HG02678 (cell line): ENCODE data around the gene PDIA5.

Experiments used
- ATAC-seq: cut with Tn5 transposase; IDR thresholded peaks from one replicate; pipeline ENCODE4 v1.9.1; 2021; ENCODE audit warnings: mild to moderate bottlenecking, moderate library complexity; ENCODE audit not compliant: unreplicated experiment

PDIA5 gene

DNA sequence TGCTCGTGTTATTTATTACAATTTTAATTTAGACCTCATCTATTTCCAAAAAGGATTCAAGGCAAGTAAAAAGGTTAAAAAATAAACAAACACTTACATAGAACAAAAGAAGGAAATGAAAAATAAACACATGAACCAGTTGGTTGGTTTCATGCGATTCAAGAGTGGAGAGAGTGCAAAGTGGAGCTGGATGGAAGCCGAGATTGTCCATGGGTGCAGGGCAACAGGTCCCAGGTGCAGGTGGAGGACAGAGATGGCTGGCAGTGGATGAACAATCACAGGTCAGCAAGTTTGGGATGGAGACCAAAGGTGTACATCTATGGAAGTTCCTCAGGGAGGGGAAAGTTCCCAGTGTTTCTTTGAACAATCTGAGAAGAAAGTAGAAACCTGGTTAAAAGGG lies 27.6 kb upstream of the PDIA5 start:
- no peak for ATAC-seq

DNA sequence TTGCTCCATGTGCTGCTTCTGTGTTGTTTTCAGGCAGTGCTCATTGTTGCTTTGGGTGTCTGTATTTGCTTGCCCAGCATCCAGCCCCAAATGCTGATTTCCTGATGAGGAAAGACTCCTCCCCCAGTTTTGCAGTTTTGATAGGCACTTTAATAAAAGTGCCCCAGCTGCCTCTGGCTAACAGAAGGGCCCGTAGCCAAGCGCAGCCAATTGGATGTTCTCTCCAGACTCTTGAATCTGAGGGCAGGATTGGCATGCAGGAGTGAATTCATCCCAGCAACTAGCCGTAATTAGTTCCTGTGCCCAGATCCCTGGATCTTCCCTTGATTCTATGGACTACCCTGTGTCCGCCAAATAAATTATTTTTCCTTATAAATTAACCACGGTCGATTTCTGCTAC lies 24.4 kb upstream of the PDIA5 start:
- ATAC-seq, result no peak

DNA sequence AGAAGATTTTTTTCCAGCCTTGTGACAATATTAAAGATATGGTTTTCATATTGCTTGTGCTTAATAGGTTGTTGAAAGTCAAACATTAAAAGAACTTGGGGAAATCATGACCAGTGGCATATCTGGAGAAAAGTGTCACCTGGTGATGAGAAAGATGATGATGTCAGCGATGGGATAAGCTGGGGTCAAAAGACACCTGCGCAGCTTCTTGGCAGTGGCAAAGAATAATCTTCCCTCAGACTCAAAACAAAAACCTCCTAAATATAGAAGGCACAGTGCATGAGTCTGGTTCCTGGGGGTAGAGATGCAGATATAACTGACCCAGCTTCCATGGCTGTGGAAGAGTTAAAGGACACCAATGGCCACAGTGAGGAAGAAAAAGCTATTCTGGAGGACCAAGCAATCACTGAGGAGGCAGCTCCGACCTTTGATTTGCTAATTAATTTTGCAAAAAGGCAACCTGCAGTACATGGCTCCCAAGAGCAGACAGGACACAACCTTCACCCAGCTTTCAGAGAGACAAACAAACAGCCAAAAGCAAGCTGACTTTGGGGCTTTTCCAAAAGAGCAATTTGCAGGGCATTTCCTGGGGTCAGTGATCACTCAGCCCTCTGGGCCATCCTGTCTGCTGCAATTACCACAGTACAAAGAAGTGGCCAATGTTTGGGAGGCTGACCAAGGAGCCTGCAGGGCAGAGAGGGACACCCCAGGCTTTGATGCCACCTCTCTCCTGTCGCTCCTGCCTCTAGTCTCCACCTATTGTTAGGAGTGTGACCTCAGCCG lies 21.7 kb upstream of the PDIA5 start:
- ATAC-seq, result no peak

DNA sequence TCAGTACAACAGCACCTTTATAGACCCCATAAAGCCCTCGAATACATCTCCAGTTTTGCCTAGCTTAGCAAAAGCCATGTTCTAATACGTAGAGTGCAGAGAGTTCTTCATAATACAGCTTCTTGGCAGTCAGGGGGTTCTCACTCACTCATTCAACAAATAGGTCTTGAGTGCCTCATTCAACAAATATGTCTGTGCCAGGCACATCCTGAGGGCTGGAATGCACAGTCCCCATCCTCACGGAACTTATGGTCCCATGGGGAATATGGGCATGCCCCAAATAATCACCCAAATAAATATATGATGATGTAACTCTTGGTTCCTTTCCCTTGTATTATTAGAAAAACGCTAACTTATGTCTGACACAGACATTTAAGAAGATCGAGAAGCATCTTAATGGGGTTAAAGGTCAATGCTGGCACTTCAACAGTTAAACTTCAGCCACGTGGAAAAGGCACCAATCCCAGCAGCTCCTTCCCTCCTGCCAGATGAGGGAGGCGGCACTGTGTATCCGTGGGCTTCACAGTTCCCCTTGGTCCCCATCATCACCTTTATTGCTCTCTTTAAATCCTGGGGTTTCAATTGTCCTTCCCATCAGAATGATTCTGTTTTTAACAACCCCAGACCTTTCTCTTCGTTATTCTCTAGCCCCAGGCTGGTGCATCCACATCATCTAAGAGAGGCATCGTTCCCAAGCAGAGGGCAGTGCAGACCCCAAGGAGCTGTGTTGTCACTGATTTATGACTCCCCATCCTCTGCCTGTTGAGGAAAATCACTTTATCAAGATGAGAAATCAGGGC lies 20.4 kb upstream of the PDIA5 start:
- no peak for ATAC-seq

DNA sequence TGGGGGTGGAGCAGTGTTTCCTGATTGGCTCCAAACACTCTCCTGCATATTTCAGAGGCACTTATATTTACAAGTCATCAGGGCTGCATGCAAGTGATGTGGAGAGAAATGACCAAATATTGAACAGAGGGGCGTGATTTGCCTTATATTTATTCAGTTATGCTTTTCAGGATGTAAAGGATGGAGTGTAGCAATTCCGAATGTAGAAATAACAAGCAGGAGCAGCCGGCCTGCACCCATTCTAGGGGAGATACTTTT lies 19.8 kb upstream of the PDIA5 start:
- ATAC-seq, result no peak

DNA sequence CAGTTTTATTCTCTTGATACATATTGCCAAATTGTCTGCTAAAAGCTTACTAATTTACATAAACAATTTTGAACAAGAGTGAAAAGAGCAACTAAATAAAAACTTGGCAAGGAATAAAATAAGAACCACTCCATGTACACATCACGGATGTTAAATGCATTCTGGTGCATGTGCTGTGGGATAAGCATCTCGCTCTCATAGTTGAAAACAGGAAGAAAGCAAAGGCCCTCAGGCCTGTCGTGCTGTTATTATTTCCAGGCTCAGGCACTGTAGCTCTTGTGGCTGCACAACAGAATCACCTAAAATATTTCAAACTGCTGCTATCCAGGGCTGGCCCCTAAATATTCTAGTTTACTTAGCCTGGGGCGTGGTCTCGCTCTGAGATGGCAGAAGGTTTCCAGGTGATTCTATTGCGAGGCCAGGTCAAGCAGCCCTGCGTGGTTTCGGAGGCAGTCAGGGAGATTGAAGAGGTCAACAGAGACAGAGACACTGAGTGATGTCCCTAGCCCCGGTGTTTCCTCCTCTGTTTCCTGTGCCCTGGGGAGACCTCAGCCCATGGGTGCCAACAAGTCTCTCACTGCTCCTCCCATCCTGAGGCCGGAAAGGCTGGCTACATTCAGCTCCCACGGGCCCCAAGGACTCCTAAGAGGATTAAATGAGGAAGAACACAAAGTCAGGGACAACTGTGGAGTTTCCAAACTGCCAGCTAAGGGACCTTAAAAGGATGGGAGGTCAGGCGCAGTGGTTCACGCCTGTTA lies 18.2 kb upstream of the PDIA5 start:
- ATAC-seq, result no peak

DNA sequence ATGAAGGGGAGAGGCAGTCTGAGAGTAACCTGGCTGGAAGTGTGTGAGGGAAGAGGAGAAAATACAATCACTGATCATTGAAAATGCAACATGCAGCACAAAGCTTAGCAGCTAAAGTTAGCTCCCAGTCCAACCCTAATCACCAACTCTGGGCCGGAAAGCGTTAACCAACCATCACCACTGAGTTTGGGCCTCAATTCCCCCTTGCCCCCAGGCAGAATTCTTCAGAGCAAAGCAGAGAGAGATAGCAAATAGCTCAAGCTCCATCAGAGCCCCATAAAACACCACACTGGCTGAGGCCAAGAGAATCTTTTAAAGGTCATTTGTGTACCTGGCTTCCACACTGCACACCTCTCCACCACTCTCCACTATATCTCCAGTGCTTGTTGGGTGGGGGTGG lies 16.2 kb upstream of the PDIA5 start:
- no peak for ATAC-seq

DNA sequence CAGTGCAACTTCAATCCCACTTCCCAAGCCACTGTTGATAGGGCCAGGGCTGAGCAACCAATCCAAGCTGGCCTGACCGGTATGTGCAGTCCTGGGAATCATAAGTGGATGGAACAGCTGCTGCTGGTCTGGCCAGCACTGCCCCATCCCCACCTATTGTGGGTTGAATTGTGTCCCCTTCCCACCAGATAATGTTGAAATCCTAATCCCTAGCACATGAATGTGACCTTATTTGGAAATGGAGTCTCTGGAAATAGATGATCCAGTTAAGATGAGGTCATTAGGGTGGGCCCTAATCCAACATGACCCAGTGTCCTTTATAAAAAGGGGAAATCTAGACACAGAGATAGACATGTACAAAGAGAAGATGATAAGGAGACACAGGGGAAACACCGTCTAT lies 13.7 kb upstream of the PDIA5 start:
- ATAC-seq, result no peak

DNA sequence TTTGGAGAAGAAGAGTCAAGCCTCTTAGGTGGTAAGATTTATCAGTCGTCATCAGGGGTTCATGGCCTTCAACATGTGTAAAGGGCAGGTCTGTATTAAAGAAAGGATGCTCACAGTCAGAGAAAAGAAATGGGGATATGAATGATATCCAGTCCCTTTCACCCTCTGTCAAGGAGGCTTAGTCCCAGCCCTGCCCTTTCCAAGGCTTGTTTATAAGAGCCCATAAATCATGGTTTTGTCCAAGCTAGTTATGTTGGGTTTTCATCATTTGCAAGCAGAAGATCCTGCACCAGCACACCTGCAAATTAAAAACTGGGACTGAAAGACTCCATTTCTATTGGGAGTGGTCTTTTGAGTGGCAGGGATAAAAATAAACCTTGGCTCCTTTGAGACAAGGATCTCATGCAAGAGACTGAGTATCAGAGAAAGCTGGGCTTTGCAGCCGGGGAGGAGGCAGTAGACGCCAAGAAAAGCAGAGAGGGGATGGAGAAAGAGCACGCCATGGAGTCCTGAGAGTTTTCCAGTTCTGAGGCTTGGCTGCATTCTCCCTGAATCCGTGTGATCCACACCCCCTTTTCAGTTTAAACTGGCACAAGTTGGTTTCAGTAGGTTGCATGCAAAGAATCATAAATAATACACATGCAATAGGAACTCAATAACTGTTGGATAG lies 12.6 kb upstream of the PDIA5 start:
- ATAC-seq, result no peak

DNA sequence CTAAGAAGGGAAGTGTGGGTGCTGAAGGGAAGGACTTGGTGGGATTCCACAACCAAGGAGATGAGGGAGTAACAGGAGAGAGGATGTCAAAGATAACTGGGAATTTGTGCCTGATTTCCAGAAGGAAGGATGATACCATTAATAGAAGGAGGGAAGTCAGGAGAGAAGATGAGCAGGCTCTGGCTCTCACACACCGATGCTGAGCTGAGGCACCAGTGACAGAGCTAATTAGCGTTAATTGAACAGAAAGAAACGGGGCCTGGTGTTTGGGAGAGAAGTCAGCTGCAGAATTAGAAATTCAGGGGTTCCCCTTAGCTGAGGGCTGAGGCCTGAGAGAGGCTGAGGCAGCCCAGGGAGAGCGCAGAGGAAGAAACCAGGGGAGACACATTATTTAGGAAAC lies 11.9 kb upstream of the PDIA5 start:
- ATAC-seq, result no peak

DNA sequence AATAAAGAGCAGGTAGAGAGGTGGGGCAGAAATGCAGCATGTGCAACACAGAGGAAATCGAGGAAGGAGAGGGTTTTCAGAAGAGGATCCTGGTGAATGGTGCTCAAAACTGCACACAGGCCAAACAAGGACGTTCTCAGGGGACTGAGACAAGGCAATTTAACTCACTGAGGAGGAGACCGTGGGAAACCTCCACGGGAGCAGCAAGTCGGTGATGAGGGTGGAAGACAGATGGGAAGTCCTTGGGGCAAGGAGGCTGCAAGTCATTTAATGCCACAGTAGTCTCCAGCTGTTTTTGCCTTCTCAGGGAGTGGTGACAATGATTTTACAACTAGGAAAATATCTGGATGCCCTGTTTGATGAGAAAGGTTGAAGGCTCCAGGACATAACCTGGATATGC lies 11.5 kb upstream of the PDIA5 start:
- ATAC-seq, result no peak

DNA sequence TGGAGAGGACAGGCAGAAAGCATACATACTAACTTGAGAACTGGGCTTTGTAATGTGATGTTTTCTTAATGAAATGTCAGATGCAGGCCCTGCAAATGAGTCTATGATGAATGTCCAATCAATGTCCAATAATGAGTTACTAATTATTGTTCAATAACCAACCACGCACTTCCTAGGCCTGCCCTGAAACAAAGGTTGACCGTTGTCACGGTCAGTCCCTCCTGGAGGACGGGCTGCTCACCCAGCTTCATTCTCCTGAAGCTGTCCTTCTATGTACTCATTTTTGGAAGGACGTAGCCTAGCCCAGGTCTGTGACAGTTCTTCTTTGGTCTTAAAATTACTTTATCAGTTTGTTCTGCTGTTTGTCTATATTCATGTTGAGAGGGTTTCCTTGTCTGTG lies 8.3 kb upstream of the PDIA5 start:
- ATAC-seq, result no peak

DNA sequence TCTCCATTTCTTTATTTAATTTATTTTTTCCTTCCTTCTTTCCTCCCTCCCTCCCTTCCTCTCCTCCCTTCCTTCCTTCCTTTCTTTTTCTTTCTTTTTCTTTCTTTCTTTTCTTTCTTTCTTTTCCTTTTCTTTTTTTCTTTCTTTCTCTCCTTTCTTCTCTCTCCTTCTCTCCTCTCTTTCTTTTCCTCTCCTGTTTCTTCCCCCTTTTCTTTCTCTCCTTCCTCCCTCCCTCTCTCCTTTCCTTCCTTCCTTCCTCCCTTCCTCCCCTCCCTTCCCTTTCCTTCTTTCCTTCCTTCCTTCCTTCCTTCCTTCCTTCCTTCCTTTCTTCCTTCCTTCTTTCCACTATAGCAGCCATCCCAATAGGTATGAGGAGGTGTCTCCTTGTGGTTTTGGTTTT lies 6.8 kb upstream of the PDIA5 start:
- ATAC-seq, result no peak

DNA sequence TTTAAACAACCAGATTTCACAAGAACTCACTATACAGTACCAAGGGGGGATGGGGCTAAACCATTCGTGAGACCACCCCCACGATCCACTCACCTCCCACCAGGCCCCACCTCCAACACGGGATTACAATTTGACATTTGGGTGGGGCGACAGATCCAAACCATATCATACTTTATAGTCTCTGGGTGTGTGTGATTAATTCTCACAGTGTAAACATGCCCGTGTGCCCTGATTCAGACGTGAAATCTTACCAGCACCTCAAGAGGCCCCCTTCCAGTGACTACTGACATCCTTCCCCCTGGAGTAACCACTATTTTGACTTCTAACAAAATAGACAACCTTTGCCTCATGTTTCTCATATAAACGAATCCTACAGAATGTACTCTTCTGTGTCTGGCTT lies 5.0 kb upstream of the PDIA5 start:
- no peak for ATAC-seq

DNA sequence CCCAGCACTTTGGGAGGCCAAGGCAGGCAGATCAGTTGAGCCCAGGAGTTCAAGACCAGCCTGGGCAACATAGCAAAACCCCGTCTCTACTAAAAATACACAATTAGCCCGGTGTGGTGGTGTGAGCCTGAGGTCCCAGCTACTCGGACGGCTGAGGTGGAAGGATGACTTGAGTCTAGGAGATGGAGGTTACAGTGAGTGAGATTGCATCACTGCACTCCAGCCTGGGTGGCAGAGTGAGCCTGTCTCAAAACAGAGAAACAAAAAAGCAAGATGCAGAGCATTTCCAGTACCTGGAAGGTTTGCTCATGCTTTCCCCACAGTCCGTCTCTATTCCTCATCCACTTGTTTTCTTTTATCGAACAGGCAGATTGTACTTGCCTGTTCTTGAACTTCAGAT lies 3.8 kb upstream of the PDIA5 start:
- ATAC-seq, result no peak

DNA sequence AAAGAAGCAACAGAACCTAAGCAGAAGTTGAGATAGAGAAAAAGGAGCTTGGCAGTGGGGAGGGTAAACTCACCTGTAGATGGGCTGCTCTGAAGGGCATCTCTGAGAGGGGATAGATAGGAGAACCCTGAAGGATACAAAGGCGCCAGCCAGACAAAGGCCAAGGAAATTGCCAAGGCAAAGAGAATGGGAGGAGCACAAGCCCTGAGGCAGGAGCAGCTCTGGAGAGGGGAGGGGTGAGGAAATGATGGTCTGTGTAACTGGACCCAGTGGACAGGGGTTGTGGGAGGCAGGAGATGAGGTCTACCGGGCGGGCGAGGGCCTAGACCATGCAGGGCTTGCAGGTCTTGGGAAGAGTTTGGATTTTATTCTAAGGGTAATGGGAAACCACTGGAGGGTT lies 2.3 kb upstream of the PDIA5 start:
- no peak for ATAC-seq

DNA sequence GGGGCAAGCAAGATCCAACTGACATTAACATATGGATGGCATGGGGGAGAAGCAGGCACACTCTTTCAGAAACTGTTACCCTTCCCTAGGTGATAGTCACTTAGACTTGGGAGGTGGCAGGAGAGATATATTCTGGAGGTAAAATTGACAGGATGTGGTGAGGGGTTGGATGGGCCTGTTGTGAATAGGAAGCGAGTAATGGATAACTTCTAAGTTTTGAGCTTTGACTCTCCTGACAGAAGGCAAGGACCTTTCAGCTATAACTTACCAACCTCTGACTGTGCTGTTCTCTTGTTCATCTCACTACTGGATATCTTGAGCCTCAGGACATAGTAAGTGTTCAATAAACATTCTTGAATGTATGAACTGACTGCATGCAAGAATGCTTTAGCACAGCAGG lies 1.9 kb upstream of the PDIA5 start:
- ATAC-seq, result no peak

DNA sequence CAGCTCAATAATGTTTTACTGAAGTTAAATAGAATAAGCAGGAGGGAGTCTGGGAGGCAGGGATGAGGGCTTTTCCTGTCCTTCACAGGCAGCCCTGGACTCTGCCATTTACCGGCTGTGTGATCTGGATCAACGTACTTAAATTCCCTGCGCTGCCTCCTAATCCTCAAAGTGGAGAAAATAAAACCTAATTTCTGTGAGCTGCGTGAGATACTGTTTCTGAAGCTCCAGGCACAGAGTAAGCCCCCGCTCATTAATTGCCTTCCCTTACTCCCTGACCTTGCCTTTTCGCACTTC lies 278 bp upstream of the PDIA5 start:
- no peak for ATAC-seq

DNA sequence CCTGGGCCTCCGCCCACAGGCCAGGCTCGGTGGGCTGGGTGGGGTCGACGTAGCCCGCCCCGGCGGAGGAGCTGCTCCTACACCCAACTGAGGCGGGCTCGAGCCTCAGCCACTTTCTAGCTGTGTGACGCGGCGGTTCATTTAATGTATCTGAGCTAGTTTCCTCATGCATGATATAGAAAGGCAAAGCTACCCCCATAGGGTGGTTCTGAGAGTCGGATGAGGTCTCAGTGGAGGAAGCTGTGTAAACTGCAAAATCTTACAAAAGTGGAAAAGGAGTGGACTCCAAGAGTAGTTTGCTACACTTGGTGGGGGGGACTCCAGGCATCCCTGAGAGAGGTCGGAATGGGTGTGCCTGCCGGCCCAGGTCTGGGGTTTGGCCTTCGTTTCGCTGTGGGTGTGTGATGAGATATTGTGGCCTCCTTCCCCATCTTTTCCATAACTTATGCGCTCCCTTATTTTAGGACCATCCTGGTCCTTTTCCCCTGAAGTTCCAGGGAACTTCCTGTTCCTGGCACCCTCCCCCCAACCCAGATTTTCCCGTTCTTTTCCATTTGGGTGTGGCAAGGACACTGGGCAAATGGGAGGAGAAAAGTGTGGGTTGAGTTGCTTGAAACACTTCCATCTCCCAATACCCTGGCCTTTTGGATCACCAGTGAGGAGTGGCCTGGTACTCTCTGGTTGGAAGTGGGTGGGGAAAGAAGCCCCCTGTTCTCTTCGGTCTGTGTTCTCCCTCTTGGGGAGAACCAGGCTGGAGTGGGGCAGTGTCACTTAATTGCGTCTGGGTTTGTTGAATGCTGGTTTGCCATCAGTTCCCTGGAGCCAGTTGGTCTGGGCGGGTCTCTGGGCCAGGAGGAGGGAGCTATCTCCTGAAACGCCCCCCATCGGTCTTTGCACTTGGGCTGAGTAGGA lies 1.1 kb downstream of the PDIA5 start:
- peak; percentile 32 for ATAC-seq

DNA sequence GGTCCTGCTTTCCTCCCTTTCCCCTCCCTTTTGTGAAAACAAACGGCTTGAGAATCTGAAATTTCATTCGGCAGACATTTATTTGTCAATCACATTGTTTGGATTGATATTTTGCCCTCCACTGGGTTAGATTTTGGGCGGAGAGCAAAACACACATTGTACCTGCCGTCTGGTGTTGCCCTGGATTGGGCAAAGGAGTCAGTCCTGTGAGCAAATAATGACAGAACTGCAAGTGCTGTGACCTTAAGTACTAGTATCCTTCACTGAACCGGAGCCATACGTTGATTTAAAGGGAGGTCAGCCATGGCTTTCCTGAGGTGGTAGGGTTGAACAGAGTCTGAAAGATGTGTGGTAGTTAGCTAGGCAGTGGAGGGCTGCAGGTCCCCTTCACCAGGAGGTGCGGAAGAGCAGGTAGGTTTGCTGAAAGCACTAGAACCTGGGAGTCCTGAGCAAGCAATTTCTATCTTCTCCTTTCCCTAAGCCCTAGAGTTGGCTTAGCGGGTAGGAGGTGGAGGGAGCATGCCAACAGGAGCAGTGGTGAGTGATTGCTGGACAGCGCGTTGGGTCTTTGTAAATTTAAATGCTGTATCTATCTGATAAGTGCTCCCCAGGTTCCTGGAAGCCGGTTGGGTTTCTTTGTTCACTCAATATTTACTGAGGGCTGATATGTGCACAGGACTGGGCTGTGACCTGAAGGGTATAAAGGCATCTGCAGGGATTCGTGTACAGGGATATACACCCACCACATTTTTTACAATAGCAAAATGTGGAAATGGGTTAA lies 2.0 kb downstream of the PDIA5 start:
- no peak for ATAC-seq
